SU-DHL-6 (cell line): ENCODE measurements around the gene TIMM17B.

ENCODE experiments used
- H2AFZ ChIP-seq: fragments of 200-600 bp; sonication (generic); 2 replicates; pipeline ENCODE4 v1.6.1; 2014; ENCODE audit warnings: low read depth, mild to moderate bottlenecking, moderate library complexity, mixed read lengths, antibody characterized with exemption, low read length; ENCODE audit not compliant: severe bottlenecking
- H3F3A ChIP-seq: fragments of 200-600 bp; shearing (Covaris generic); 2 replicates; pipeline ENCODE4 v1.6.0; 2016; ENCODE audit warnings: antibody characterized with exemption, mild to moderate bottlenecking; ENCODE audit not compliant: insufficient read depth
- H3K27ac ChIP-seq: fragments of 200-600 bp; sonication (generic); 2 replicates; pipeline ENCODE4 v1.5.1; 2016; ENCODE audit warnings: low read depth, mild to moderate bottlenecking, low read length, moderate library complexity, mixed read lengths
- H3K27me3 ChIP-seq: fragments of 200-600 bp; sonication (generic), shearing (Covaris generic); 2 replicates; pipeline ENCODE4 v1.6.0; 2014; ENCODE audit warnings: mild to moderate bottlenecking, low read length
- H3K36me3 ChIP-seq: fragments of 200-600 bp; sonication (generic); 2 replicates; pipeline ENCODE4 v1.6.1; 2014; ENCODE audit warnings: mild to moderate bottlenecking, low read length, mixed read lengths
- H3K4me2 ChIP-seq: fragments of 300-600, 200-600 bp; shearing (Covaris generic), sonication (generic); 2 replicates; pipeline ENCODE4 v1.6.0; 2014; ENCODE audit warnings: low read length, low read depth, mild to moderate bottlenecking; ENCODE audit not compliant: poor library complexity, severe bottlenecking
- H3K4me3 ChIP-seq: fragments of 200-600 bp; sonication (generic); 2 replicates; pipeline ENCODE4 v1.5.1; 2014; ENCODE audit warnings: antibody characterized with exemption, low read length, mild to moderate bottlenecking, mixed read lengths; ENCODE audit not compliant: insufficient read depth, poor library complexity, severe bottlenecking
- H3K79me2 ChIP-seq: fragments of 200-600 bp; sonication (generic); 2 replicates; pipeline ENCODE4 v1.6.1; 2014; ENCODE audit warnings: mild to moderate bottlenecking, low read length, moderate library complexity; ENCODE audit not compliant: insufficient read depth
- H3K9ac ChIP-seq: fragments of 200-600 bp; sonication (generic); 2 replicates; pipeline ENCODE4 v1.7.0; 2014; ENCODE audit warnings: mild to moderate bottlenecking, low read length
- H3K9me2 ChIP-seq: fragments of 200-600 bp; sonication (generic); replicated peaks from 2 replicates; pipeline ENCODE4 v1.6.1; 2014; ENCODE audit warnings: low read length; ENCODE audit not compliant: insufficient read depth
- H3K9me3 ChIP-seq: fragments of 200-600 bp; sonication (generic); 2 replicates; pipeline ENCODE4 v1.6.1; 2014; ENCODE audit warnings: low read length, mixed read lengths; ENCODE audit not compliant: insufficient read depth
- H4K20me1 ChIP-seq: fragments of 200-600 bp; sonication (generic); 2 replicates; pipeline ENCODE4 v1.6.1; 2014; ENCODE audit warnings: low read depth, mild to moderate bottlenecking, antibody characterized with exemption, low read length, moderate library complexity, mixed read lengths
- CTCF ChIP-seq: fragments of 200-600 bp; sonication (generic); IDR thresholded peaks from one replicate; pipeline ENCODE4 v1.5.1; 2017; ENCODE audit warnings: antibody characterized with exemption, mild to moderate bottlenecking, low read length, moderate library complexity; ENCODE audit not compliant: insufficient read depth, poor library complexity, severe bottlenecking
- EZH2phosphoT487 ChIP-seq: fragments of 200-600 bp; sonication (generic), shearing (Covaris generic); conservative IDR thresholded peaks from 2 replicates; pipeline ENCODE4 v1.6.1; 2018; ENCODE audit warnings: mild to moderate bottlenecking, antibody characterized with exemption, low read length, moderate library complexity, mixed read lengths

TIMM17B gene

GRCh38 chrX:48902135-48902534 is 4.6 kb upstream of the TIMM17B start:
- Histone ChIP-seq H4K20me1 (no peaks in the 10 kb centered on the region), H3K9me2 (no peaks in the 10 kb centered on the region)

GRCh38 chrX:48901069-48901468 is 3.5 kb upstream of the TIMM17B start:
- Histone ChIP-seq H3K27me3 (no peaks in the 10 kb centered on the region), H3K9ac (no peak overlapping the region), H2AFZ (no peak overlapping the region), H3K4me3 (no peak overlapping the region), H3F3A (peaks cover 5% of the 10 kb centered on the region), H3K4me2 (no peak overlapping the region), H3K27ac (no peak overlapping the region), H3K36me3 (no peaks in the 10 kb centered on the region), H3K9me2 (no peaks in the 10 kb centered on the region), H4K20me1 (no peaks in the 10 kb centered on the region), H3K9me3 (no peaks in the 10 kb centered on the region), H3K79me2 (peaks cover 22% of the 10 kb centered on the region)
- TF ChIP-seq CTCF = no peak
- TF ChIP-seq EZH2phosphoT487 = no peak

More at GRCh38 chrX:48902135-48902534, 4.6 kb upstream of the TIMM17B start:
- Histone ChIP-seq H3F3A (peaks cover 5% of the 10 kb centered on the region), H3K9ac (no peak overlapping the region), H3K27me3 (no peaks in the 10 kb centered on the region), H3K27ac (no peak overlapping the region), H3K4me3 (no peak overlapping the region), H3K79me2 (peaks cover 13% of the 10 kb centered on the region), H2AFZ (no peak overlapping the region), H3K36me3 (no peaks in the 10 kb centered on the region), H3K9me3 (no peaks in the 10 kb centered on the region), H3K4me2 (no peak overlapping the region)
- no peak for TF ChIP-seq EZH2phosphoT487
- no peak for TF ChIP-seq CTCF

- no peaks in the 10 kb centered on the region for H3K27me3 ChIP-seq
- H3K4me3 ChIP-seq = peak overlapping the region; percentile 87
- H3K9me3 ChIP-seq = no peaks in the 10 kb centered on the region
- peaks cover 5% of the 10 kb centered on the region; the same call in 1 of the 2 replicates for H3F3A ChIP-seq
- peaks cover 22% of the 10 kb centered on the region for H3K79me2 ChIP-seq
- H3K9ac ChIP-seq = peak overlapping the region; percentile 93
- no peak overlapping the region for H2AFZ ChIP-seq
- H4K20me1 ChIP-seq = no peaks in the 10 kb centered on the region
- no peaks in the 10 kb centered on the region for H3K9me2 ChIP-seq
- no peak for TF ChIP-seq EZH2phosphoT487
- no peak for TF ChIP-seq CTCF
- peak overlapping the region; percentile 68 for H3K4me2 ChIP-seq
- H3K27ac ChIP-seq = peak overlapping the region; percentile 88; the same call in 1 of the 2 replicates
- no peaks in the 10 kb centered on the region for H3K36me3 ChIP-seq
These were observed 1.5 kb upstream of the TIMM17B start for GRCh38 chrX:48899078-48899410.
